NOMO-1 treated with DMSO at 0.1 percent for 48 hours (cell line): ENCODE measurements around the gene GNPTAB.

Source experiments
- DNase-seq: peaks from one replicate; lab custom pipeline; 2025; ENCODE audit not compliant: unreplicated experiment; lab: John Stamatoyannopoulos, UW

GNPTAB gene

DNA sequence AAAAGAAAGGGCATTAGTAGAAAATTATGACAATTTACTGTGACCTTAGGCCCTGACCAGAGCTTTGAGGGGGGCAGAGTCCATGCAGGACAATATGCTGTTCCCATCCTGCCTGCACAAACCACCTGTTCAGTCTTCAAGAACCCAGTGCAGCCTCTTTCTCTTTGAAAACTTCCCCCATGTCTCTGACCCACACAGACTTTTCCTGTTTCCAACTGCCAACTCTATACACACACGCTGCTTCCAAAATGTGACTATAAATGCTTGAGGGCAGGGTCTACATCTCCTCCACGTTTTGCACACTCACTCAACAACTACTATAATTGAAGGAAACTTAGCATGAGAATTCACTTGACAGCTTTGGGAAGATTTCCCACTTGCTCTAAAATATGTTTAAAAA lies 54.9 kb downstream of the GNPTAB start:
- DNase-seq, result no peak

DNA sequence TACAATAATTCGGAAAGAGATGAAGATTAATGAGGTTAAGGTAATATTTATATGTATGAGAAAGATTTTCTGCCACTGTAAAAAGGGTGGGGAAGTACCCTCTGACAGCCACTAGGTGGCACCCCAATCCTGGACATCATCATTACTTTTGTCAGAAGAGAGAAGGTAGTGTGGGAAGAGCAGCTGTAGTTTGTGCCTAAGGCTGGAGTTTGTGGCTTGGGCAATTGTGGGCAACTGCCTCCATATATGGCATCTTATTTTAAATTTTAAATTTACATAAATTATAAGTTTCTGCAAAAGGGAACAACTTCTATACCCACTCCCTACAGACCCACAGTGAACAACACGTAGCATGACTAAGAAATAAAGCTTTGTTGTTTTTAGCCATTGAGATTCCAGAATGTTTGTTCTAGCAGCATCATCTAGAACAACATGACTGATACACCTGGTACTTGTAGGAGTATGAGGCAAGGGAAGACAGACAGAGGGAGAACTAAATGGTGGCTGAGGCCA lies 57.1 kb downstream of the GNPTAB start:
- DNase-seq, result peak; percentile 88

DNA sequence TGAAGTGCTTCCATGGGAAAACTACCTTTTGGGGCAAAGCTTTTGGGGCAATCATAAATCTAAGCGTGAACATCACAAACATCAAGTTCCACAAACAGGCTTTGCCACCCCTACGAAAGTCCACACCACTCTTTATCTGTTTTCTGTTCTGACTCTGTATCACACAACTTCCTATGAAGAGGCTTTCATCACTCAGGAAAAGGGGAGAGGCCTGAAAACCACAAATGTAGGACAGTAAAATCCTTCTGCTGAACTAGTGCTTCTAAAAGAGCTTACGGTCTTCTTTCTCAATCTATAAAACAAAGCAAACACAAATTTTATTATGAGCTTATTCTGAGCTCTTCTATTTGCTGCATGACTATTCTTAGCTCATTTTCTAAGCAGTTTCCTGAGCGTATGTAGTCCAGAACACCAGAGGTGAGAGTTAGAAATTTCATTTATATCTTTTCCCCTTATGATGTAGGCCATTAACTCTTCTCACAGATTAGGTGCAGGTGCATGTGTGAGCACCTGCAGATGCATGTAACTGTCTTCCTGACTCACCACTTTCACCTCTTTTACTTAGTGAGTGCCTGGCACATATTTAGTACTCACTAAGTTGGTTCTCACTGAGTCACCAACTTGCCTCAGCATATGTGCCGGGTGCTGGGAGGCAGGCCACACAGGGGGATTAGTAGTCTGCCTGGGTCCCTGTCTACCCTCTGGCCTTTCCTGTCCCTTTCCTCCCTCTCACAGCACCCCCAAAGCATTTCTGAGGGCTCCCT lies 58.6 kb downstream of the GNPTAB start:
- DNase-seq, result peak; percentile 81

DNA sequence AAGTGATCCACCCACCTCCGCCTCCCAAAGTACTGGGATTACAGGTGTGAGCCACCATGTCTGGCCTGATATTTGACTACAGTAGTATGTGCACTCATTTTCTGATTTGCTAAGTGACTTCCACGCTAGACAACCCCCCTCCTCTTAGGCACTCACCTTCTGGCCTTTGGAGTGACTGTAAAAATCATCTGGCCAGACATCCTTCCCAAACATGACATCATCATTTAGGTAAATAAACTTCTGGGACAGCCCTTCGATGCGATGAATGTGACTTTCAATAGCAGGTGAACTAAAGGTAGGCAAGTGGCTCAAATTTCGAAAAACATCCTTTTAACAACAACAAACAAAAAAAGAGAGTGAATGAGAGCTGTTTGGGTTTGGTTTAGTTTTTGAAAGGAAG lies 60.9 kb downstream of the GNPTAB start:
- no peak for DNase-seq

DNA sequence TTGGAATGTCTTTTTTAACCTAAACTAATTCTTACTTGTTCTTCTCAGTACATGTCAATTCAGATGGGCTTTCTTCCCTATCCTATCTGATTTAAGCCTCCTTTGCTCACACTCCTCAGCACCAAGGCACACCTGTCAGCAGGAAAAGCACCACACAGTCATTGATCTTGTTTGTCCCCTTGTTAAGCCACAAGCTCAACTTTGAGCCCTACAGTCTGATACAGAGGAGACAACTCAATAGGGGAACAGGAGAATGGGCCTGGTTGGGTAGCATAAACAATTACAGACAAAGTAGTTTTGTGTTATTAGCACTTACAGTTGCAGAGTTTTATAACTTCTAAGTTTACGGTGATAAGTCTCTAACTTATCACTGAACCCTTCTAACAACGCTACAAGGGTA lies 62.0 kb downstream of the GNPTAB start:
- DNase-seq, result no peak

DNA sequence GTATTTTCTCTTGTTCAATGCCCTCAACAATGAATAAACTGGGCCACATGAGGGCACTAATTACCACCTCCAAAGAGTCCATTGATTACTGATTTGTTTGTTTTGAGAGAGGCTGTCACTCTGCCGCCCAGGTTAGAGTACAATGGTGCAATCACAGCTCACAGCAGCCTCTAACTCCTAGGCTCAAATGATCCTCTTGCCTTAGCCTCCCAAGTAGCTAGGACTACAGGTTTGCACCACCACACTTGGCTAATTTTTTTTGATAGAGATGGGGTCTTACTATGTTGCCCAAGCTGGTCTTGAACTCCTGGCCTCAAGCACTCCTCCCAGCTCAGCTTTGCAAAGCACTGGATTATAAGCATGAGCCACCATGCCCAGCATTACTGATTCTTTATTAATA lies 63.2 kb downstream of the GNPTAB start:
- DNase-seq, result no peak

DNA sequence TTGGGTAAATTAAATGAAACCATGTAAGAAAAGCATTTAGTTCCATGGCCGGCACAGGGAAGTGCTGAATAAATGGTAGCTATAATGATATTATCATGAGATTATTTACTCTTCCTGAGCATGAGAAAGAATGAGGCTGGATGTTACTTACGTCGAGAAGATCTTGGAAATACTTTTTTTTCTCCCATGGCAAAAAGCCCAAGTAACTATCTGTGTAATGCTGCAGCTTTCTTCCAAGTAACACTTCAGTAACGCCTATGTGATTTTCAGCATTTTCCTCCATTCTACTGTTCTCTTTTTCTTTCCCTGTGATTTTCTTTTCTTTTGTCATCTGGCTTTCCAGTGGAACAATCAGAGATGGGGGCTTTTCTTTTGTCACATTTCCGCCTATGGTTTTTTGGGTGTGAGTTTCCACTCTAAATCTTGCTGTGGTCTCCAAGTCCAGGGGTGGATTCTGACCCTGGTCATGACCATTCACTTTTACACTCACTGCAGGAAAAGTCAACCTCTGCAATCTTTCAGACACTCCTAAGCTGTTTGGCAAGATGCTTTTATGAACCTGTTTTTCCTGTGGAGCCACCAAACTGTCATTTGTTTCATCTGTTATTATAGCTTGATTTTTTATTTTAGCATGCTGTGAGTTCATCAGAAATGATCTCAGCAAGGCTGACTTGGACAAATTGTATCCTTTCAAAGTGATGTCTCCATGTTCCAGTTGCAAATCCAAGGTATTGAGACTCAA lies 66.5 kb downstream of the GNPTAB start:
- no peak for DNase-seq

DNA sequence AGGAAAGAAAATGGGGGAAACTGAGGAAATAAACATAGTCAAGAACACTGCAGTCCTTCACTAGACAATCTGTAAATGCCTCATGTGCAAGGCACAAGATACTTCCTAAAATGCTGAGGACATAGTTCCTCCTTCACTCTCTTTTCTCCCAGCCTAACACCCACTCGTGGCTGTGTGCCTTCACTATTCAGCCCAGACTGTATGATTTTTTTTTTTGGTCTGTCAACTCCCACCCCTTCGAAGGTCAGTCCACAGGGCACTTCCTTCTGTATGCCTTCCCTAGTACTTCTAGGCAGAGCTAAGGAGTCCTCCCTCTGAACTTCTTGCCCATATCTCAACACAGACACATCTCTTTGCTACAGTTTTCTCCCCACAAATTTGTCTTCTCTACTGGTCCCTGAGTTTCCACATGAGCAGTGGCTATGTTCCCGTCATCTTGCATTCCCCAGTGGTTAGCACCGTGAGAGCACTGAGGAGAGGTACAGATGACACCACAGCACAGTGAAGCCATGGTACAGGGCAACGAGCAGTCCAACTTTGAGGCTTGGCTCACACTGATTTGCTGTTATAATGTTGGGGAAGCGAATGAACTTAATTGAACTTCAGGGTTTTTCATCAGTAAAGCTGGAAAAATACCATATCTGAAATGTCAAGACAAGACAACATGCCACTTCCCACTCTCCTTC lies 67.4 kb downstream of the GNPTAB start:
- DNase-seq, result peak; percentile 32

DNA sequence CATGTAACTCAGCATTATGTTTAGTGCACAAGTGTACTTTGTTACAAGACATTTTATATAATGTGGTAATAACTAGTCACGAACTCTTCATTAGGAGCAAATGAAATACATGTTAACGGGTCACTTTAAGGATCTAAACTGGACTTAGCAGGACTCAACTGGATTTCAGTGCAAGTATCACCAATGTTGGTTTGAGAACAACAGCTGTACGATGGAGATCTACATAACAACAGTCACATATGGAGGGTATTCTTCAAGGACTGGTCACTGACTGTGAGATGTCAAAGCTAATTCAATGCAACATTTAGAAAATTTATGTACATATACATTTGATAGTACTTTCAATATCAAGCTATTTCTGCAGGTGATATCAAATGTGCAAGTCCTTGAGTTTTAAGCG lies 69.0 kb downstream of the GNPTAB start:
- no peak for DNase-seq

DNA sequence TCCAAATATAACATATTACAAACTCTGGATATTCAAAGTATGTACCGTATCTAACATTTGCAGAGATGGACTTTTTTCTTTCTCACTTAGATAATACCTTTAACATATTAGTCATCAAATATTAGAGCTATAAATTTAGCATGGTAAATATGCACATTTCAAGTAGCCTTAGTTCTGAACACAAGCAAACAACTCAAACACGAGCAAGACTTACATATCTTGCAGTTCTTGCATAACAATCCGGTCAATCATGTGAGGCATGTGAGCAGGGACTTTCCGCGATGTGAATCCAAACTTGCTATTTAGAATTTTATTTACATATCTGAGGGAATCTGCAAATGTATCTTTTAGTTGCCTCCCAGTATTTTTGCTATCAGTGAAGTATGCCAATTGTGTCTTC lies 69.4 kb downstream of the GNPTAB start:
- DNase-seq, result no peak

DNA sequence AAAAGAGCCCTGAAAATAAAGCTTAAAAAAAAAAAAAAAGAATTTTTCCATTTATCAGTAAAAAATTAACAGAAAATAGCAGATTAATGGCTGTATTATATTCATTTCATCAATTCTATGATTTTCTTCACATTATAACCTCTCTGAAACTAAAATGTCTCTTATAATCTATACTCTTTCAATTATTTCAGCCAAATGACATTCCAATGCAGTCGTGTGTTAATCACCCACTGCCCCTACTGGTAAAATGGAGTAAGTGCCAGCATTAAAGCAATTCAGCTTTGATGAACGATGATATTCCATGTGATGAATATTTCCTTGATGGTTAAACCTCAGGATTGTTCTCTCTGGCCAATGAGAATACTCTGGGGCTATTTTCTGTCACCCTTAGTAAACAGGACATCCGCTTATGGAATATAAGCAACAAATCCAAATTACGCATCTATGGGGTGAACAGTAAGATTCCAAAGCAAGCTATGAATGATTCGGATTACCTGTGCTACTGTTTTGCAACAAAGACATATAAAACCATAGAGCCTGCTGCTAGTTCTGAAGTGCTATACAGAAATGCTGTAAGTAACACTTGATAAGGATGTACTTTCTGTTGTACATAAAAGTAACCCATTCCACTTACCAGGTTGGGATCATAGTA lies 71.2 kb downstream of the GNPTAB start:
- DNase-seq, result no peak

DNA sequence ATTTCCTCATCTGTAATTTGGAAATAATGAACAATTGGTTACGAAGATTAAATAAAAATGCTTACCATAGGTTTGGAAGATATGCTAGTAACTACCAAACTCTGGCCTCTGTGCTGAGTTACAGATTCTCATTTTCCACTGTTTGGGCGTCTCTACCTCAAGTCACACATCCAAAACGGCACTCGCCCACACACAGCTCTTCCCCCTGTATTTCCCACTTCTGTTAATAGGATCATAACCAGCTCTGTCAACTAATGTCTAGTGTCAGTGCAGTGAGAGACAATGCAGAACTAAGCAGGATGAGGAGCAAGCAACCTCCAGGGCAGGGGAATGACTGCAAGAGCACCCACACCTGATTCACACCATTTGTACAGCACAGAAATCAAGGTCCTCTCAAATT lies 80.6 kb downstream of the GNPTAB start:
- DNase-seq, result no peak

DNA sequence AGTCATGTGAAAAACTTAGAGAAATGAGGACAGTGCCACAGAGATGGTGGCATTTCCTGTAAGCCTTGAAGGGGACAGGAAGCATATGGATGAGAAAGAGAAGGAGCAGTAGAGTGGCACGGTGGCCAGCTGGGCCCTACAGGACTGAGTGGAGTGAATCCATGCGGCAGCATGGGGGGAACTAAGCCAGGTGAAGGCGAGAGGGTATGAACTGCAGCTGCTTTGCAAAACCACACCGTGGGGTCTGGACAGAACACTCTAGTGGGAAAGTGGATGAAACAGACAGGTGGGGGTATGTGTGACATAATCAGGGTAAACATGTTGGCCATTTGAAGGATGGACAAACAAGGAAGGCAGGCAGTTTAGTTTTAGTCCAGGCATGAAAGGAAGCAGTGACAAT lies 81.1 kb downstream of the GNPTAB start:
- no peak for DNase-seq

DNA sequence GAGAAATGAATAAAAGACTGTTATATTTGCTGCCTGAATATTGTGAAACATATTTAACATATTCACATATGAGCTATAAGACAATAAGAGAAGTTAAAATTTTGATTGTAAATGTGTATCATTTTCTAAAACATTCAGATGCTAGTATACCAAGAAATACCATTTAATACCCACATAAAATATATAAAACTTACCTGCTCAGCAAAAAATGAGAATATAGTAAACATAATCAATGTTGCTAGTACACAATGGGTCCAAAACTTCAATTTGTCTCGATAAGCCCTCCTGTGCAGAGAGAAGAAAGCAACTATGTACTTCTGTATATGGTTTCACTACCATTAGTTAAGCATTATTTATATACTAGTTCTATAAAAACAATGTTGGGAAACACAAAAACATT lies 81.9 kb downstream of the GNPTAB start:
- DNase-seq, result no peak

DNA sequence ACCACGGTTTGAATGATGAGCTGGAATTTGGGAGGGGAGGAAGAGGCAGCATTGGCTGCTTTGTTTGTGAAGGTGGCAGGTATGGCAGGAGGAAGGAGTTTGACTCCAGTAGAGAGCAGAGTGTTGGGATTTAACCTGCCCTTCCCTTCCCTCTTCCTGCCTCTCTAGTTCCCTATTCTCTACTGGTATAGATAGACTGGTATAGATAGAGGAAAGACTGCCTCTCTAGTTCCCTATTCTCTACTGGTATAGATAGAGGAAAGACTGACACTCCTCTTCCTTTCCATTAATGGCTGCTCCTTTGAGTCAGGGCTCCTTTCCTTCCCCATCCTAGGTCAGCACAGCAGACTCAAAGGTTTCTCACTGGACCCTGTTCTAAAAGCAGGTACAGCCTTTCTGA lies 83.1 kb downstream of the GNPTAB start:
- no peak for DNase-seq

DNA sequence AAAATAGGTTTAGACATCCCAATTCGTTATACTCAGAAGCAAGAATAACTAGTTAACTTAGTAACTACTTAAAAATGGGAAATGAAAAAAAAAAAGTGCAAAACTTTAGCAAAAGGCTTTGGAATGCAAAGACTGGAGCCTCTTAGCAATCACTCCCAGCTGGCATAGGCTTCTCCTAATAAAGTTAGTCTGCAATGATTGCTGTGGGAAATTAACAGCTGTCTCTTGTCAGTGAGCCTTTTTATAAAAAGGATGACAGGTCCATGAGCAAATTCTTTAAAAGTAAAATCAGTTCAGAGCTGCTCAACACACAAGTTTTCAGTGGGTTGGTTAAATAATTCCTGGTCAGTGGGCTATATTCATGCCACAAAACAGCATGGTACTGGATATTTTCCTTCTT lies 84.1 kb downstream of the GNPTAB start:
- no peak for DNase-seq

DNA sequence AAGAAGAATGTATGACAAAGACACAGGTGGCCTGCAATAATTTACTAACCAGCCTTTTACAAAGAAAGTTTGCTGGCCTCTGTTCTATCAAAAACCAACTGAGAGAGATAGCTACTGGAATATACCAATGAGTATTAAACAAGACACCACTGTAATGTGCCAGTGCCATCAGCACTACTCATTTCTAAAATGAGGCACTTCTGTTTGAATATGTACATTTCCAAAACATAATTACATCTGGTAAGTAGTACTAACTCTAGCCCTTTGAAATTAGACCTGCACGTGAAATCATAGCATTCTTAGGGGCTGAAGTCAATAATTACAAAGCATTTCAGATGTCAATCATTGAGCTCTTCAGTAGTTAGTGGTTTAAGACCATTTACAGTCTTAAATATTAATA lies 84.6 kb downstream of the GNPTAB start:
- no peak for DNase-seq

DNA sequence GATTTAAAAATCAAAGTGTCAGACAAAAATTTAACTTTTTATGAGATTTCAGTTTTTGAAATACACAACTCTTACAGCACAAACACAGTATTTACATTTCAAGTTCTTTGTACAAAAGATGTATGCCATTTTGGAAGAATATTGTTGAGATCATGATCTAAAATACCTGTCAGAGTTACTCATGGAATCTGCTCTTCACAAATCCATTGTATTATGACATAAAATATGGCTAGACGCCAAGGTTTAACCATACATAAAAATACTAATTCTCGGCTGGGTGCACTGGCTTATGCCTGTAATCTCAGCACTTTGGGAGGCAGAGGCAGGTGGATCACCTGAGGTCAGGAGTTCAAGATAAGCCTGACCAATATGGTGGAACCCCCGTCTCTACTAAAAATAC lies 85.3 kb downstream of the GNPTAB start:
- DNase-seq, result no peak

DNA sequence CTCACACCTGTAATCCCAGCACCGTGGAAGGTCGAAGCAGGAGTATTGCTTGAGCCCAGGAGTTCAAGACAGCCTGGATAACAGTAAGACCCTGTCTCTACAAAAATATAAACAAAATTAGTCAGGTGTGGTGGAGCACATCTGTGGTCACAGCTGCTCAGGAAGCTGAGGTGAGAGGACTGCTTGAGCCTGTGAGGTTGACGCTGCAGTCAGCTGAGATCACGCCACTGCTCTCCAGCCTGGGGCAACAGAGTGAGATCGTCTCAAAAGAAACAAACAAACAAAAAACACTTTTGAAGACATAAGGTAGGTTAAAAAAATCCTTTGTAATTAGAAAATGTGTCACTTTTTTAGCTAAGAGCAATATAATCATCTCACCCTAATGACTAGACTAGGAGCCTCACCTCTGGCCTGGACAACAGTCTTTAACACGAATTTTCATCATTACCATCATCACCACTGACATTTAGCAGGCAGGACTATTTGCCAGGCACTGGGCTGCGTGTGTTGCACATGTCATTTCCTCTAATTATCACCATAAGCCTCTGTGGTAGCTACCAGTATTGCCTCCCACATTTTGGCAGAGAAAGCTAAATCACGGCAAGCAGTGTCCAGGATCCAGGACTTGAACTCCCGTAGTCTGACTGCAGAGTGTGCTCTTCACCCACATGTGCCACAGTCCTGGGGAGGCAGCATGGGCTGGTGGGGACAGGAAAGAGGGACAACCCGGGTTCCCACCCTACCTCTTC lies 86.9 kb downstream of the GNPTAB start:
- DNase-seq, result no peak

DNA sequence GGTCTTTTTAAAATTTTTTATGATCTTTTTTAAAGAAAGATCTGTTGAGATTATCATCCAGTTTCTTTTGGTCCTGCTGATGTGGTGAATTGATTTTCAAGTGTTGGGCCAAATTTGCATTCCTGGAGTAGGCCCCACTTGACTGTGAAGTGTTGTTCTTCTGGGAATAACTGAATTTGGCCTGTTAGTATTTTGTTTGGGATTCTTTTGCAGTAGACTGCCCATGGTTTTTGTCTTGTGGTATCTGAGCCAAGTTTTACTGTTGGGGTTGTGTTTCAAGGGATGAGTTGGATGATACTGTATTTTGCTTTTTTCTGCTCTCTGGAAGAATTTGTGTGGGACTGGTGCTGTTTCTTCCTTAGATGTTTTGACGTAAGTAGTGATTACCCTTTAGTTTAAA lies 87.5 kb downstream of the GNPTAB start:
- no peak for DNase-seq

DNA sequence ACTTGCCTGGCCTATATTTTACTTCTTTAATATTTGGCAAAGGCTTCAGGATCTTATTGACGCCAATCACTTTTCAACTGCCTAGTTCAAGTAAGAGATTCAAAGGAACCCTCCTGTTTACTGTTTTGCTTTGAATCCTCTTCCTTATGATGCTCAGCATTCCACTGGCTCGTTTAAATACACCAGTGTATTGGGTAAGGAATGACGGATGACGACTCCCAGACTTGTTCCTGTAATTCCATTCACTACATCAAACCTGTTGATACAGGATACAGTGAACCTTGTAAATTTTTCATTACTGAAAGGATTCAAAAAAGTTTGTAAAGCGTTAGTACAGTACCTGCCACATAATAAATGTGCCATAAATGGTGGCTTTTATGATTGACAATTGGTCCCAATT lies 89.8 kb downstream of the GNPTAB start:
- DNase-seq, result no peak
